Measurements from ENCODE around the gene C22orf39. TPM values are rescaled to one million over a fixed set of nuclear protein-coding genes. Genes with fewer than 3 reads are reported as not detected.

The C22orf39 gene
- total and polyA plus RNA-seq, 2 donors (not counting 1 experiment from before 2014, with no cell fraction given), result 15.9 to 16.2 TPM

- H2AFZ ChIP-seq (ENCODE audit: low read length), result no peak overlapping the region
- H3K9ac ChIP-seq (ENCODE audit: insufficient read depth, low read length), result no peak overlapping the region
- no peaks in the 10 kb centered on the region for H3K9me3 ChIP-seq (ENCODE audit: control insufficient read depth, insufficient read depth, low read depth, low read length)
- DNase-seq (ENCODE audit: low read depth in 2 of 2), result no peak
- no peaks in the 10 kb centered on the region for H4K20me1 ChIP-seq (ENCODE audit: control insufficient read depth, extremely low read depth, insufficient read depth, low read length)
- no peak overlapping the region for H3K27ac ChIP-seq (ENCODE audit: insufficient read depth, low read length)
- H3K79me2 ChIP-seq (ENCODE audit: control insufficient read depth, insufficient read depth, low read length), result no peaks in the 10 kb centered on the region
- no peak overlapping the region for H3K4me2 ChIP-seq (ENCODE audit: extremely low read depth, insufficient read depth, low read length)
- peaks cover 22% of the 10 kb centered on the region for H3K36me3 ChIP-seq (ENCODE audit: control insufficient read depth, insufficient read depth, low read length)
- H3K27me3 ChIP-seq (ENCODE audit: control insufficient read depth, insufficient read depth, low read length), result no peaks in the 10 kb centered on the region
- peaks cover 3% of the 10 kb centered on the region for H3K4me1 ChIP-seq (ENCODE audit: control insufficient read depth, extremely low read depth, insufficient read depth, low read length)
- TF ChIP-seq CTCF (conservative IDR thresholded peaks at IDR 0.05 in 1 of 2, IDR thresholded peaks at IDR 0.05 in 1 of 2; ENCODE audit: low read depth in 1 of 2, low read length in 2 of 2) (no peak), EZH2 (IDR thresholded peaks at IDR 0.05; ENCODE audit: low read length, missing control alignments) (no peak)
- H3K4me3 ChIP-seq (replicated peaks in 1 of 4; ENCODE audit: control extremely low read depth in 1 of 4, insufficient read depth in 1 of 4, low read depth in 3 of 4, low read length in 4 of 4), result no peak overlapping the region
These were observed 8.3 kb upstream of the C22orf39 start for GRCh38 chr22:19455585-19456370.

GRCh38 chr22:19455033-19455432 lies 7.5 kb upstream of the C22orf39 start:
- H2AFZ ChIP-seq (ENCODE audit: low read length), result no peak overlapping the region
- peaks cover 3% of the 10 kb centered on the region for H3K4me1 ChIP-seq (ENCODE audit: control insufficient read depth, extremely low read depth, insufficient read depth, low read length)
- no peaks in the 10 kb centered on the region for H3K27me3 ChIP-seq (ENCODE audit: control insufficient read depth, insufficient read depth, low read length)
- no peaks in the 10 kb centered on the region for H3K79me2 ChIP-seq (ENCODE audit: control insufficient read depth, insufficient read depth, low read length)
- H3K36me3 ChIP-seq (ENCODE audit: control insufficient read depth, insufficient read depth, low read length), result peaks cover 22% of the 10 kb centered on the region
- H4K20me1 ChIP-seq (ENCODE audit: control insufficient read depth, extremely low read depth, insufficient read depth, low read length), result no peaks in the 10 kb centered on the region
- TF ChIP-seq CTCF (conservative IDR thresholded peaks at IDR 0.05 in 1 of 2, IDR thresholded peaks at IDR 0.05 in 1 of 2; ENCODE audit: low read depth in 1 of 2, low read length in 2 of 2) (no peak), EZH2 (IDR thresholded peaks at IDR 0.05; ENCODE audit: low read length, missing control alignments) (no peak)
- no peak overlapping the region for H3K4me3 ChIP-seq (replicated peaks in 1 of 4; ENCODE audit: control extremely low read depth in 1 of 4, insufficient read depth in 1 of 4, low read depth in 3 of 4, low read length in 4 of 4)
- H3K9ac ChIP-seq (ENCODE audit: insufficient read depth, low read length), result no peak overlapping the region
- no peak overlapping the region for H3K4me2 ChIP-seq (ENCODE audit: extremely low read depth, insufficient read depth, low read length)
- no peak for DNase-seq (ENCODE audit: low read depth in 2 of 2)
- no peak overlapping the region for H3K27ac ChIP-seq (ENCODE audit: insufficient read depth, low read length)
- H3K9me3 ChIP-seq (ENCODE audit: control insufficient read depth, insufficient read depth, low read depth, low read length), result no peaks in the 10 kb centered on the region

DNA sequence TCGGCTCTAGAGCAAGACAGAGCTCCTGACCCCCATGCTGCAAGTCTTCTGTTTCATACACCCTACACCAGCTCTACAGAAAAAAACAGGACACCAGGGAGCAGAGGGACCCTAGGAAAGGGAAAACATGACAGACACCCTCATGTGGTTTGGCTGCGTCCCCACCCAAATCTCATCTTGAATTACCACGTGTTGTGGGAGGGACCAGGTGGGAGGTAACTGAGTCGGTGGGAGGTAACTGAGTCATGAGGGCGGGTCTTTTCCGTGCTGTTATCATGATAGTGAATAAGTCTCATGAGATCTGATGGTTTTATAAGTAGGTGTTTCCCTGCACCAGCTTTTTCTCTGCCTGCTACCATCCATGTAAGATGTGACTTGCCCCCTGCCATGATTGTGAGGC lies 6.6 kb upstream of the C22orf39 start:
- DNase-seq (ENCODE audit: low read depth in 2 of 2), result no peak
- no peak for TF ChIP-seq CTCF (conservative IDR thresholded peaks at IDR 0.05 in 1 of 2, IDR thresholded peaks at IDR 0.05 in 1 of 2; ENCODE audit: low read depth in 1 of 2, low read length in 2 of 2)
- no peak for TF ChIP-seq EZH2 (IDR thresholded peaks at IDR 0.05; ENCODE audit: low read length, missing control alignments)
- H3K9ac ChIP-seq (ENCODE audit: insufficient read depth, low read length), result no peak overlapping the region
- H3K4me2 ChIP-seq (ENCODE audit: extremely low read depth, insufficient read depth, low read length), result no peak overlapping the region
- peaks cover 22% of the 10 kb centered on the region for H3K36me3 ChIP-seq (ENCODE audit: control insufficient read depth, insufficient read depth, low read length)
- H3K4me1 ChIP-seq (ENCODE audit: control insufficient read depth, extremely low read depth, insufficient read depth, low read length), result peaks cover 3% of the 10 kb centered on the region
- H2AFZ ChIP-seq (ENCODE audit: low read length), result no peak overlapping the region
- no peaks in the 10 kb centered on the region for H3K9me3 ChIP-seq (ENCODE audit: control insufficient read depth, insufficient read depth, low read depth, low read length)
- no peaks in the 10 kb centered on the region for H3K27me3 ChIP-seq (ENCODE audit: control insufficient read depth, insufficient read depth, low read length)
- H3K27ac ChIP-seq (ENCODE audit: insufficient read depth, low read length), result no peak overlapping the region
- H4K20me1 ChIP-seq (ENCODE audit: control insufficient read depth, extremely low read depth, insufficient read depth, low read length), result no peaks in the 10 kb centered on the region
- H3K79me2 ChIP-seq (ENCODE audit: control insufficient read depth, insufficient read depth, low read length), result no peaks in the 10 kb centered on the region
- H3K4me3 ChIP-seq (replicated peaks in 1 of 4; ENCODE audit: control extremely low read depth in 1 of 4, insufficient read depth in 1 of 4, low read depth in 3 of 4, low read length in 4 of 4), result no peak overlapping the region
